ENCODE data around the gene ATP9A. TPM values are rescaled to one million over a fixed set of nuclear protein-coding genes. Genes with fewer than 3 reads are reported as not detected.

The ATP9A gene
- total RNA-seq, 4 donors from 2014 or later = 52.5 to 72.8 (median 61.7) TPM

DNA sequence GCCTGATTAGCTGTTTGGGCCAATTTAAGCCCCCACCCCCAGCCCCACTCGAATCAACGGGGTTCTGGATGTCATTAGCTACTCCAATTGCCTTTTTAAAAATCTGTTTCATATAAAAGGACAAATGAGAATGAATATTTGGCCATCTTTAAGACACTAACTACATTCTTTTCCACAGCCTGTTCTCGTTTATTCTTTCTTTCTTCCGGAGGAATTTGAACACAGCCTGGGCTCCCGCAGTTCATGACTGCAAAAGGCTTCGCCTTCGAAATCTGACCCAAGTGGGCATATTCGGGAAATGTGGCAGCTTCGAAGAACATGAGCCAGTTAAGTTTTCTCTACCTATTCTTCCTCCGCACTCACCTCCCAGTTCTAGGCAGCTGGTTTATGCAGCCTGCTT, 176.3 kb downstream of the ATP9A start:
- no peak overlapping the region for H3K4me3 ChIP-seq (replicated peaks in 1 of 3)
- 87 to 89% methylated on average over 10 of the region's 10 CpGs for WGBS, 2 donors
- intact Hi-C loops (cut with DNase I) = no loop called here
- H3K9me3 ChIP-seq = no peaks in the 10 kb centered on the region
- TF ChIP-seq, protein P1, sequence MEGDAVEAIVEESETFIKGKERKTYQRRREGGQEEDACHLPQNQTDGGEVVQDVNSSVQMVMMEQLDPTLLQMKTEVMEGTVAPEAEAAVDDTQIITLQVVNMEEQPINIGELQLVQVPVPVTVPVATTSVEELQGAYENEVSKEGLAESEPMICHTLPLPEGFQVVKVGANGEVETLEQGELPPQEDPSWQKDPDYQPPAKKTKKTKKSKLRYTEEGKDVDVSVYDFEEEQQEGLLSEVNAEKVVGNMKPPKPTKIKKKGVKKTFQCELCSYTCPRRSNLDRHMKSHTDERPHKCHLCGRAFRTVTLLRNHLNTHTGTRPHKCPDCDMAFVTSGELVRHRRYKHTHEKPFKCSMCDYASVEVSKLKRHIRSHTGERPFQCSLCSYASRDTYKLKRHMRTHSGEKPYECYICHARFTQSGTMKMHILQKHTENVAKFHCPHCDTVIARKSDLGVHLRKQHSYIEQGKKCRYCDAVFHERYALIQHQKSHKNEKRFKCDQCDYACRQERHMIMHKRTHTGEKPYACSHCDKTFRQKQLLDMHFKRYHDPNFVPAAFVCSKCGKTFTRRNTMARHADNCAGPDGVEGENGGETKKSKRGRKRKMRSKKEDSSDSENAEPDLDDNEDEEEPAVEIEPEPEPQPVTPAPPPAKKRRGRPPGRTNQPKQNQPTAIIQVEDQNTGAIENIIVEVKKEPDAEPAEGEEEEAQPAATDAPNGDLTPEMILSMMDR (IDR thresholded peaks at IDR 0.05) = no peak
- TF ChIP-seq POLR2A (IDR thresholded peaks at IDR 0.05) = no peak
- no peaks in the 10 kb centered on the region for H3K27me3 ChIP-seq
- H3K36me3 ChIP-seq = no peaks in the 10 kb centered on the region
- no peaks in the 10 kb centered on the region for H3K4me1 ChIP-seq
- no peak overlapping the region for H3K27ac ChIP-seq
- no peak for DNase-seq

DNA sequence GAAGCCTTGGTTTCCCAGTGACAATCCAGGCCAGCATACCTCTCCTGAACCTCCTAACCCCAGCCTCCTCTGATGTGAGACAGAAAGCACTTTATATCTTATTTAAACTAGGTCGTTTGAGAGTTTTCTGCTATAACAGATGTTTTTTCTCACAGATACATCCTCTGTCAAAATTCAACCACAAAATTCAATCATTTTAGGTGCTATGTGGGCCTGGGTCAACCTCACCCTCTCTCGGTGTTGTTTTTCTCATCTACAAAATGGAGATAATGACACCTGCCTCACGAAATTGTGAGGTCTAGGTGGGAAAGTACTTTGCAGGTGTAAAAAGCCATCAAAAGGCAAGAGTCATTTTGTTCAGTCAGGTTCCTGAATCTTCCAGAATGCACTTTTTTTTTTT, 179.4 kb downstream of the ATP9A start:
- H3K4me3 ChIP-seq (replicated peaks in 1 of 3) = no peak overlapping the region
- TF ChIP-seq, protein P1 (IDR thresholded peaks at IDR 0.05) = no peak
- TF ChIP-seq POLR2A (IDR thresholded peaks at IDR 0.05) = no peak
- H3K27ac ChIP-seq = no peak overlapping the region
- no peaks in the 10 kb centered on the region for H3K4me1 ChIP-seq
- no peaks in the 10 kb centered on the region for H3K9me3 ChIP-seq
- no peaks in the 10 kb centered on the region for H3K36me3 ChIP-seq
- 80 to 81% methylated on average over 3 of the region's 3 CpGs for WGBS, 2 donors
- no peaks in the 10 kb centered on the region for H3K27me3 ChIP-seq
- no peak for DNase-seq
- intact Hi-C loops (cut with DNase I) = no loop called here

DNA sequence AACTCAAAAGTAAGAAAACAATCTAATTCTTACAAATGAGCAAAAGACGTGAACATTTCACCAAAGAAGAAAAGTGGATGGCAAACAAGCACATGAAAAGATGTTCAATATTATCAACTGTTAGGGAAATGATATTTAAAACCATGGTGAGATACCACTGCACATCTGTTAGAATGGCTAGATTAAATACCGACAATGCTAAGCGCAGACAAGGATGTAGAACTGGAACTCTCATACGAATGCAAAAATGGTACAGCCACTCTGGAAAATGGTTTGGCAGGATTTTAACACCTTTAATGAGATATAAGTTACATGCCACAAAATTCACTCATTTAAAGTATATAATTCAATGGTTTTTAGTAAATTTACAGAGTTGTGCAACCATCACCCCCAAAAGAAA, 181.0 kb downstream of the ATP9A start:
- TF ChIP-seq POLR2A (IDR thresholded peaks at IDR 0.05) = no peak
- TF ChIP-seq, protein P1 (IDR thresholded peaks at IDR 0.05) = no peak
- no peaks in the 10 kb centered on the region for H3K27me3 ChIP-seq
- DNase-seq = no peak
- no peaks in the 10 kb centered on the region for H3K4me1 ChIP-seq
- intact Hi-C loops (cut with DNase I) = no loop called here
- no peak overlapping the region for H3K4me3 ChIP-seq (replicated peaks in 1 of 3)
- no peaks in the 10 kb centered on the region for H3K36me3 ChIP-seq
- H3K27ac ChIP-seq = no peak overlapping the region
- 94% methylated on average over 4 of the region's 4 CpGs for WGBS, 2 donors
- H3K9me3 ChIP-seq = no peaks in the 10 kb centered on the region

DNA sequence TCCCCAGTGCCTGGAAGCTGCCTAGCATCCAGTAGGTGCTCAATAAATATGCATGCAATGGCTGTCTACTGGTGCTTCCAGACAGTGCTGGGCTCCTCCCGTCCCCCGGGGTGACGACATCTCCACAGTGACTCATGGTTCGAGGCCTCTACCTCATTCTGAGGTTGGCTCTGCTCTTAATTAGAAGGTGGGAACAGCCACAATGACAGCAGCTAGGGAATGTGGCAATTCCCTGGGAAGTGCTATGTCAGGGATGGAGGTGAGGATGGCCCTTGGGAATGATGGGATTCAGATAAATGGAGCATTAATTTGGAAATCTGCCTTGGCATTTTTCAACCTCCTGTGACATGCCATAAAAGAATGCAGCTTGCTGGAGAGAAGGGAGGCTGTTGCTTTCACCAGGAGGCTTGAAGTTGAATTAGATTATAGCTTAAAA, 182.2 kb downstream of the ATP9A start:
- Histone ChIP-seq H3K36me3 (no peaks in the 10 kb centered on the region), H3K27me3 (no peaks in the 10 kb centered on the region), H3K9me3 (no peaks in the 10 kb centered on the region), H3K4me1 (no peaks in the 10 kb centered on the region), H3K27ac (no peak overlapping the region), H3K4me3 (replicated peaks in 1 of 3) (no peak overlapping the region)
- WGBS, 2 donors = 72 to 91% methylated on average over 2 to 4 of the region's 4 CpGs
- TF ChIP-seq, protein P1 (IDR thresholded peaks at IDR 0.05) = no peak
- no peak for TF ChIP-seq POLR2A (IDR thresholded peaks at IDR 0.05)
- intact Hi-C loops (cut with DNase I) = no loop called here
- DNase-seq = no peak

DNA sequence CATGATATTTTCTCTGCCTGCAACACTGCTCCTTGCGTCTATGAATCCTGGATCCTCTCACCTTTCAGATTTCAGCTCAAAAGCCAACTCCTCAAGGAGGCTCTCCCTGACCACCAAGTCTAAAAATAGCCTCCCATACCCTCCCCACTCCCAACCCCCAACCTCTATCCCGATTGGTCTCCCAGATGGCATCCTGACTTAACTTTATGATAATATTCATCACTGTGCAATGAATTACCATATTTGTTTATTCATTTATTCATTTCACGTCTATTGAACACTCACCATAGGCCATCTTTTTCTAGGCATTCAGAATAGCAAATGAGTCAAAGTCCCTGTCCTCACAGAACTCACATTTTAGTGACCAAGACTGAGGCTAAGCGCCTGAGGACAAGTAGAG, 183.0 kb downstream of the ATP9A start:
- no peak overlapping the region for H3K4me3 ChIP-seq (replicated peaks in 1 of 3)
- intact Hi-C loops (cut with DNase I) = no loop called here
- no peaks in the 10 kb centered on the region for H3K27me3 ChIP-seq
- no peak overlapping the region for H3K27ac ChIP-seq
- no peaks in the 10 kb centered on the region for H3K9me3 ChIP-seq
- no peak for DNase-seq
- WGBS, 2 donors = 84 to 91% methylated on average over 4 of the region's 4 CpGs
- TF ChIP-seq, protein P1 (IDR thresholded peaks at IDR 0.05) = no peak
- no peak for TF ChIP-seq POLR2A (IDR thresholded peaks at IDR 0.05)
- H3K4me1 ChIP-seq = no peaks in the 10 kb centered on the region
- no peaks in the 10 kb centered on the region for H3K36me3 ChIP-seq
